SK-N-SH (cell line): ENCODE measurements around the gene XPR1. TPM values are rescaled to one million over a fixed set of nuclear protein-coding genes. Genes with fewer than 3 reads are reported as not detected.

Source experiments
- CTCF ChIA-PET: fragments of 300-600, 350-600 bp; formaldehyde crosslinking; extraction: SDS; loops from one replicate; lab custom pipeline; 2021; lab: Yijun Ruan, JAX
- POLR2A ChIA-PET: fragments of 350-600 bp; sonication (Branson Sonifier 250); formaldehyde crosslinking; extraction: SDS; loops from one replicate; lab custom pipeline; 2020; ENCODE audit warnings: antibody characterized with exemption, inconsistent platforms; lab: Yijun Ruan, JAX
- DNase-seq: peaks from one replicate; pipeline ENCODE4 v3.0.0; 2012
- H2AFZ ChIP-seq: fragments of 200-600 bp; sonication (generic); 2 replicates; pipeline ENCODE4 v1.8.1; 2016; ENCODE audit warnings: antibody characterized with exemption, mild to moderate bottlenecking, low read depth
- H3F3A ChIP-seq: fragments of 200-600 bp; sonication (generic); replicated peaks from 2 replicates; pipeline ENCODE3; 2016; ENCODE audit warnings: antibody characterized with exemption, mild to moderate bottlenecking; ENCODE audit not compliant: insufficient read depth
- H3K27ac ChIP-seq, 2 experiments: fragments of 200-500 bp in 1 of 2; fragments of 200-600 bp in 1 of 2; sonication (Bioruptor generic) in 1 of 2; sonication (generic), shearing (Covaris generic) in 1 of 2; 2 replicates each; pipeline versions ENCODE4 v1.5.1 to v1.6.1; 2014 to 2016; ENCODE audit warnings: low read depth in 2 of 2, inconsistent platforms in 1 of 2, low read length in 1 of 2, mild to moderate bottlenecking in 1 of 2, mixed read lengths in 1 of 2
- H3K27me3 ChIP-seq: fragments of 200-600 bp; sonication (generic), shearing (Covaris generic); 2 replicates; pipeline ENCODE4 v1.6.1; 2016; ENCODE audit warnings: mixed run types; ENCODE audit not compliant: insufficient read depth
- H3K36me3 ChIP-seq, 2 experiments: fragments of 200-500 bp in 1 of 2; fragments of 200-600 bp in 1 of 2; sonication (Bioruptor generic) in 1 of 2; sonication (generic) in 1 of 2; replicated peaks in 1 of 2; 2 replicates each; pipeline versions ENCODE3 to v1.5.1; 2014 to 2016; ENCODE audit warnings: low read length in 1 of 2, mild to moderate bottlenecking in 1 of 2; ENCODE audit not compliant: insufficient read depth in 2 of 2, control insufficient read depth in 1 of 2
- H3K4me1 ChIP-seq, 2 experiments: fragments of 200-500 bp in 1 of 2; fragments of 200-600 bp in 1 of 2; sonication (Bioruptor generic) in 1 of 2; sonication (generic), shearing (Covaris generic) in 1 of 2; 2 replicates each; pipeline versions ENCODE4 v1.5.1 to v1.6.1; 2014 to 2016; ENCODE audit warnings: low read depth in 1 of 2, low read length in 1 of 2, mixed run types in 1 of 2; ENCODE audit not compliant: insufficient read depth in 2 of 2, control insufficient read depth in 1 of 2
- H3K4me2 ChIP-seq: fragments of 200-600 bp; sonication (generic), shearing (Covaris generic); 2 replicates; pipeline ENCODE4 v1.6.1; 2017; ENCODE audit warnings: mixed run types
- H3K4me3 ChIP-seq, 2 experiments: fragments of 200-500 bp in 1 of 2; fragments of 200-600 bp in 1 of 2; sonication (Bioruptor generic) in 1 of 2; sonication (generic), shearing (Covaris generic) in 1 of 2; 2 replicates each; pipeline versions ENCODE4 v1.5.1 to v1.8.1; 2014 to 2016; ENCODE audit warnings: low read depth in 2 of 2, inconsistent platforms in 1 of 2, low read length in 1 of 2, mild to moderate bottlenecking in 1 of 2, mixed read lengths in 1 of 2, moderate library complexity in 1 of 2
- H3K79me2 ChIP-seq: fragments of 200-600 bp; sonication (generic); 2 replicates; pipeline ENCODE4 v1.8.1; 2017; ENCODE audit warnings: mild to moderate bottlenecking; ENCODE audit not compliant: insufficient read depth
- H3K9ac ChIP-seq: fragments of 200-600 bp; sonication (generic); 2 replicates; pipeline ENCODE4 v1.6.1; 2017; ENCODE audit warnings: mixed run types
- H3K9me2 ChIP-seq: fragments of 200-600 bp; sonication (generic); 2 replicates; pipeline ENCODE4 v1.6.1; 2017; ENCODE audit warnings: mixed run types
- H3K9me3 ChIP-seq: fragments of 200-600 bp; sonication (generic); 2 replicates; pipeline ENCODE4 v1.6.1; 2017; ENCODE audit warnings: mixed run types, mild to moderate bottlenecking, moderate library complexity
- H4K20me1 ChIP-seq: fragments of 200-600 bp; sonication (generic); 2 replicates; pipeline ENCODE4 v1.6.1; 2017; ENCODE audit warnings: mild to moderate bottlenecking, mixed run types; ENCODE audit not compliant: insufficient read depth
- CTCF ChIP-seq: fragments of 200-600 bp; sonication (generic); IDR thresholded peaks from 2 replicates; pipeline ENCODE4 v1.6.1; 2017; ENCODE audit warnings: antibody characterized with exemption, mild to moderate bottlenecking, moderate library complexity
- ELF1 ChIP-seq: IDR thresholded peaks from 2 replicates; pipeline ENCODE4 v1.4.0; 2012
- GABPA ChIP-seq: IDR thresholded peaks from 2 replicates; pipeline ENCODE4 v1.4.0; 2012; ENCODE audit warnings: low read depth, mild to moderate bottlenecking
- GATA2 ChIP-seq: sonication (generic); formaldehyde crosslinking; IDR thresholded peaks from 2 replicates; pipeline ENCODE4 v1.5.0; 2020; ENCODE audit warnings: mild to moderate bottlenecking, missing genetic modification reagents
- JUND ChIP-seq: IDR thresholded peaks from 2 replicates; pipeline ENCODE4 v1.4.0; 2012
- MEF2A ChIP-seq: IDR thresholded peaks from 2 replicates; pipeline ENCODE4 v1.4.0; 2012; ENCODE audit warnings: low read depth, borderline replicate concordance
- MXI1 ChIP-seq: IDR thresholded peaks from 2 replicates; pipeline ENCODE4 v1.6.1; 2012; ENCODE audit warnings: mild to moderate bottlenecking, low read depth, low read length, improper control_type of control experiment
- NRF1 ChIP-seq: IDR thresholded peaks from 2 replicates; pipeline ENCODE4 v1.6.1; 2012; ENCODE audit warnings: low read depth, mild to moderate bottlenecking, low read length
- POLR2AphosphoS5 ChIP-seq: IDR thresholded peaks from 2 replicates; pipeline ENCODE4 v1.6.1; 2012; ENCODE audit warnings: low read depth, low read length
- REST ChIP-seq: IDR thresholded peaks from 2 replicates; pipeline ENCODE4 v1.6.1; 2012; ENCODE audit warnings: mild to moderate bottlenecking, low read depth, low read length, moderate library complexity
- SIN3A ChIP-seq: IDR thresholded peaks from 2 replicates; pipeline ENCODE4 v1.6.1; 2012; ENCODE audit warnings: low read depth, mild to moderate bottlenecking, low read length, moderate library complexity, borderline replicate concordance
- SMC3 ChIP-seq: IDR thresholded peaks from 2 replicates; pipeline ENCODE4 v1.6.1; 2012; ENCODE audit warnings: low read depth, low read length, improper control_type of control experiment
- TEAD4 ChIP-seq: IDR thresholded peaks from 2 replicates; pipeline ENCODE4 v1.4.0; 2012; ENCODE audit warnings: mild to moderate bottlenecking, borderline replicate concordance; ENCODE audit not compliant: insufficient read depth
- USF1 ChIP-seq: IDR thresholded peaks from 2 replicates; pipeline ENCODE4 v1.4.0; 2012; ENCODE audit warnings: low read depth, borderline replicate concordance
- YY1 ChIP-seq: IDR thresholded peaks from 2 replicates; pipeline ENCODE4 v1.4.0; 2012; ENCODE audit warnings: low read depth, mild to moderate bottlenecking
- ZBTB33 ChIP-seq: IDR thresholded peaks from 2 replicates; pipeline ENCODE4 v1.4.0; 2012; ENCODE audit warnings: low read depth, borderline replicate concordance
- WGBS: methylation state at CpG from one replicate; pipeline ENCODE4 v1.1.6; 2017; ENCODE audit warnings: low lambda C conversion rate; 5-methylcytosine and 5-hydroxymethylcytosine counted together
- polyA plus RNA-seq, 3 experiments: library from polyadenylated mRNA; depleted of rRNA; stranded (reverse); fragments of >200 nt; gene quantifications; 2 replicates each; pipeline ENCODE4 v1.2.3, GENCODE V29; 2012

Gene XPR1
- polyA plus RNA-seq, 1 of the 3 experiments (the other 2 are of a cell fraction) = 7.9 TPM

GRCh38 chr1:180916771-180917170 is 284.9 kb downstream of the XPR1 start (continued):
- TF ChIP-seq REST (no peak), YY1 (no peak), TEAD4 (no peak), SIN3A (no peak)
- TF ChIP-seq, all 33 proteins: peak for 0

GRCh38 chr1:180917306-180918065 is 285.7 kb downstream of the XPR1 start:
- no peak overlapping the region for H3K27ac ChIP-seq

More at GRCh38 chr1:180917306-180918065, 285.7 kb downstream of the XPR1 start:
- Histone ChIP-seq H3F3A (no peaks in the 10 kb centered on the region), H2AFZ (no peak overlapping the region), H3K9me2 (no peaks in the 10 kb centered on the region), H3K27me3 (no peaks in the 10 kb centered on the region), H3K9ac (no peak overlapping the region), H3K4me1 (no peaks in the 10 kb centered on the region; a peak in 1 of 4 replicates), H3K4me2 (no peak overlapping the region), H3K4me3 (no peak overlapping the region), H3K9me3 (no peaks in the 10 kb centered on the region), H4K20me1 (no peaks in the 10 kb centered on the region), H3K79me2 (no peaks in the 10 kb centered on the region), H3K36me3 (no peaks in the 10 kb centered on the region)
- CTCF ChIA-PET = interaction anchor here (1.4 kb wide), 1 partner anchor 248 kb away, joined by 3 read pairs; no protein-coding TSS in a partner anchor
- no peak for DNase-seq
- POLR2A ChIA-PET = interaction anchor here (1.0 kb wide), 1 partner anchor 9 kb away, joined by 3 read pairs; no protein-coding TSS in a partner anchor
- TF ChIP-seq CTCF = no peak
- no peak for TF ChIP-seq NRF1
- no peak for TF ChIP-seq POLR2AphosphoS5
- no peak for TF ChIP-seq ZBTB33
- TF ChIP-seq ELF1 = no peak
- no peak for TF ChIP-seq MEF2A
- TF ChIP-seq MXI1 = no peak
- no peak for TF ChIP-seq GABPA
- no peak for TF ChIP-seq SMC3
- TF ChIP-seq GATA2 = no peak
- no peak for TF ChIP-seq USF1
- TF ChIP-seq JUND = no peak
- 90% methylated on average over 12 of the region's 12 CpGs for WGBS
